IPS-NIHi7 (cell line): ENCODE results near the gene PPM1D.
A peak's percentile ranks its signal among the peaks of the same experiment; 100 is the strongest.
"Not testable (repeated sequence)": the region's sequence is repeated elsewhere in the genome, so short reads cannot be mapped to it uniquely, and the experiment has no call there.

ENCODE experiments used
- DNase-seq: peaks from one replicate; pipeline ENCODE4 v3.0.0; 2012; ENCODE audit warnings: mixed read lengths; ENCODE audit errors: extremely low spot score

PPM1D gene

DNA sequence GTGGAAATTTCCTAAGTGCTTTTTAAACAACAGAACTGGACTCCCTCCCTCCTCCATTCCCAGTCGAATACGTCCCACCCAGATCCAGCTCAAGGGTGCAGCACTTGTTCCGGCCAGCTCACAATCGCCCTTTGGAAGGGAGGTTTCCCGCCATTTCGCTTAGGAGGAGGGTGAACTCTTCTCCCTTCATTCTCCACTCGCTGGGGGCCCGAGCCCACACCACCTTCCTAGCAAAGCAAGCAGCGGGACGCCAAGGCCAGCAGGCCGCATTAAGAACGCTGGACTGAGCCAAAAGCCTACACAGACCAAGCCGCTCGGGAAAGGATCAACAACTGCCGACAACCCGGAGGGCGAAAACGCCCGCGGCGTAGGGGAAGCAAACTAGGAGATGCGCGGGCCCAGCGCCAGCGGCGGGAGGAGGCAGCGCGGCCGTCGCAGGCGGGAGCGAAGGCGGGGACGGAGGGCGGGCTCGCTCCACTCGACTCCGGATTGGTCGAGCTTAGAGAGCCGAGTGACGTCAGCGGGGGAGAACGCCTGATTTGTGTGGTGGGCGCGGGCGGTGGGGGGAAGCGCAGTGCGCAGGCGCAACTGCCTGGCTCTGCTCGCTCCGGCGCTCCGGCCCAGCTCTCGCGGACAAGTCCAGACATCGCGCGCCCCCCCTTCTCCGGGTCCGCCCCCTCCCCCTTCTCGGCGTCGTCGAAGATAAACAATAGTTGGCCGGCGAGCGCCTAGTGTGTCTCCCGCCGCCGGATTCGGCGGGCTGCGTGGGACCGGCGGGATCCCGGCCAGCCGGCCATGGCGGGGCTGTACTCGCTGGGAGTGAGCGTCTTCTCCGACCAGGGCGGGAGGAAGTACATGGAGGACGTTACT lies at the start of gene PPM1D:
Gene PPM1D (plus strand): TSS at position 574 of the 870 bp plus-strand sequence. CDS start 222 bp downstream, at position 796.
- DNase-seq, result peak; percentile 100

DNA sequence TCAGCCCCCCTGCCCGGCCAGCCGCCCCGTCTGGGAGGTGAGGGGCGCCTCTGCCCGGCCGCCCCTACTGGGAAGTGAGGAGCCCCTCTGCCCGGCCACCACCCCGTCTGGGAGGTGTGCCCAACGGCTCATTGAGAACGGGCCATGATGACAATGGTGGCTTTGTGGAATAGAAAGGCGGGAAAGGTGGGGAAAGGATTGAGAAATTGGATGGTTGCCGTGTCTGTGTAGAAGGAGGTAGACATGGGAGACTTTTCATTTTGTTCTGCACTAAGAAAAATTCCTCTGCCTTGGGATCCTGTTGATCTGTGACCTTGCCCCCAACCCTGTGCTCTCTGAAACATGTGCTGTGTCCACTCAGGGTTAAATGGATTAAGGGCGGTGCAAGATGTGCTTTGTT lies 47.7 kb upstream of the PPM1D start:
- not testable (repeated sequence) for DNase-seq

DNA sequence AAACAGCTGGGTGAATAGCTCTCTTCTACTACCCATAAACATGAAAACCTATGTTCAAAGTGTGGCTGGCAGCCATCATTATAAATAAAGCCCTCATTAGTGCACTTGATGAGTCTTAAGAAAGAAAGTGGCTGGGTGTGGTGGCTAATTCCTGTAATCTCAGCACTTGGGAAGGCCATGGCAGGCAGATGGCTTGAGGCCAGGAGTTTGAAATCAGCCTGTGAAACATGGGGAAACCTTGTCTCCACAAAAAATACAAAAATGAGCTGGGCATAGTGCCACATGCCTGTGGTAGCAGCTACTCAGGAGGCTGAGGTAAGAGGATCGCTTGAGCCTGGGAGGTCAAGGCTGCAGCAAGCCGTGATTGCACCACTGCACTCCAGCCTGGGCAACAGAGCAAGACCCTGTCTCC lies 45.6 kb upstream of the PPM1D start:
- DNase-seq, result no peak

DNA sequence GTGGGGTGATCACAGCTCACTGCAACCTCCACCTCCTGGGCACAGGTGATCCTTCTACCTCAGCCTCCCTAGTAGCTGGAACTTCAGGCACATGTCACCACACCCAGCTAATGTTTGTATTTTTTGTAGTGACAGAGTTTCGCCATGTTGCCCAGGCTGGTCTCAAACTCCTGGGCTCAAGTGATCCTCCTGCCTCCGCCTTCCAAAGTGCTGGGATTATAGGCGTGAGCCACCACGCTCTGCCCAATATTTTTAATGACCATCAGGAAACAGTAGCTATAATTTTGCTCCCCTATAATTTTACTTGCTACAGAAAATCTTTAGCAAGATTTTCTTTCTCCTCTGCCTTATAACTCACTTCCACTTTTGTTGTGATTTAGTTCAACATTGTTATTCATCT lies 44.2 kb upstream of the PPM1D start:
- DNase-seq, result no peak

DNA sequence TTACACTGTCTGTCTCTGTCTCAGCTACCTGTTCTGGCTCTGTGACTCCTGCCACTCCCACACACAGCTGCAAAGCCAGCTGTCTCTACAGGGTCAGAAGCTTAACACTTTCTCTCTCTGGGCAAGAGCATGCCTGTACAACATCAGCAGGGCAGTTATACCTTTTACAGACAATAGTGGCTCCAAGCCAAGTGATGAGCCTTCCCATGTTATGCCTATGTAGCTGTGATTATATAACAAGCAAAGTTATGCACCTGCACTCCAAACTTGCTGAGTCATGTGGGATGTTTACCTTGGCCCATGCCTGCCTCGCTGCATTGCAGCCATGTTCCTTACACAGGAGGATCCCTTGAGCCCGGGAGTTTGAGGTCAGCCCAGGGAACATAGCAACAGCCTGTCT lies 42.2 kb upstream of the PPM1D start:
- no peak for DNase-seq

DNA sequence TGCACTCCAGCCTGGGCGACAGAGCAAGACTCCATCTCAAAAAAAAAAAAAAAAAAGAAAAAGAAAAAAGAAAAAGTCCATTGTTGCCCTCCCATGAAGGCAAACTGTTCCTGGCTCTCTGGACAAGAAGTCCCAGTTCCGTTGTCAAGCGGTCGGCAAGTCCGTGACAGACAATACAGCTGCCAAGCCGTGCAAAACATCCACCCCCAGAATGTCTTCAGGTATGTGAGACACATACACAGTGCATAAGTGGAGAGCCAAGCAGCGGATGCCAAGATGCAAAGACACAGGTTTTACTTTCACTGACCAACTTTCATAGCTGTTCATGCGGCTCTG lies 40.4 kb upstream of the PPM1D start:
- no peak for DNase-seq

DNA sequence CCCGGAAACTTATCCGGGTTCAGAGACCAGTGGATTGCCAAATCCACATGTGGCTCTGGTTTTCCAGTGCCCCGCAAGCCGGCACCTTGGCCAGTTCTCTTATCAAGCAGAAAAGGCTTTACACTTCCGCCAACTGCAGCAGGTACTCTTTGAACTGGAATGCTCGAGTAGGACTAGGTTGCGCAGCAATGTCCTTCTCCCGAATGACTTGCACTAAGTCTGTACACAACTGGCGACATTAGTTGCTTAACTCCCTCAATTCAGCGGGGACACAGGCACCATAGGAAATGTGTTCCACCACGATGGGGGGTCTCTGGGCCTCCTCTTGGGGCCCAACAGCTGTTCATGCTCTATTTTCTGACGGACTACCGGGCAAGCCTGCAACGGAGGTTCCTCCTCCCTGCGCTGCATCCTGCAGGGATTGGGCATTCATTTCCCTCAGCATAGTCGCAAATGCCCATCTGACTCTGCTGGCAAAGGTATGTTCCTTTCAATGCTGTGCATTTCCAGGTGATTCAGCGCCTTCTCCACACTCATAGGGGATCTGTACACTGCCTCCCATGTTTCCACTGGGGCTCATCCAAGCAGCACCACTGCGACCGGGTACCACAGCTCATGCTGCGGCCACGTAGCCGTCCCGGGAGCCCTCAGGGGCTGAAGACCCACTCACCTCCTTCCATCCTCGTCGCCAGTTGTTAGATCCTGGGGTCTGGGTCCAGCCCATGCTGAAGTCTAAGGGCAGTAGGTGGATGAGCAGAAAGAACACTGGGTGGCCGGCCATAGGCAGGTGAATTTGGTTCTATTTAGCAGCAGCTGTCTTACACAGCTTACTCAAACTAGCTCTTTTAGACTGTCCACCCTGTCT lies 39.8 kb upstream of the PPM1D start:
- no peak for DNase-seq

DNA sequence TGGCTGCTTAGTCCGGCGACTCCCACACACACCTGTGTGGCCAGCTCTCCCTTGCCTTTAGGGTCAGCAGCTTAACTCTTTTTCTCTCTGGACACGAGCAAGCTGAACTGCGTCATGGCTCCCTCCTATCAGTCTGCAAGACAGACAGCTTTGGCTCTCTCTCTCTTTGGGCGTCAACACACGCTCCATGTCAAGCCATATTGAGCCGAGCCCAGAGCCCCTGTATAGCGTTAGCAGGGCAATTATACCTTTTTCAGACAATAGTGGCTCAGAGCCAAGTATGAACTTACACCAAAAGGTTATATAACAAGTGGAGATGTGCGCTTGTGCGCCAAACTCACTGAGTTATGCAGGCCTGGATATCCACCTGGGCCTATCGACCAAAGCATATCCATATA lies 39.1 kb upstream of the PPM1D start:
- no peak for DNase-seq

DNA sequence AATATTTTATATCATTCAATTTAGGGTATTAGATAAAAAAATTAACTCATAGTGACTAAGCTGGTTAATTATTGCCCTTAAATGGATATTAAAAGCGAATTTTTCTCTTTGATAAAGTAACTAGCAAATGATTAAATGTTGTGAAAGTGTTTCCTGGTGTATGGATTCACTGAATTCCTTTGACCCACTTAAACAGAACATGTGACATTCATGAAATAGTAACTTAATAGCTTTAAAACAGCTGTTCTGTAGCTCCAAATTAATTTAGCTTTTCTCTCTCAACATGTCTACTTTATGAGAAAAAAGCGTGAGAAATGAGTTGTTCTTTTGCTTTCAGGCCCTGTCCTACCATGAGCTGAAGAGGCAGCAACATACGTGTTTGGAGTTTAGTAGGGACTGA lies 37.6 kb upstream of the PPM1D start:
- DNase-seq, result no peak

DNA sequence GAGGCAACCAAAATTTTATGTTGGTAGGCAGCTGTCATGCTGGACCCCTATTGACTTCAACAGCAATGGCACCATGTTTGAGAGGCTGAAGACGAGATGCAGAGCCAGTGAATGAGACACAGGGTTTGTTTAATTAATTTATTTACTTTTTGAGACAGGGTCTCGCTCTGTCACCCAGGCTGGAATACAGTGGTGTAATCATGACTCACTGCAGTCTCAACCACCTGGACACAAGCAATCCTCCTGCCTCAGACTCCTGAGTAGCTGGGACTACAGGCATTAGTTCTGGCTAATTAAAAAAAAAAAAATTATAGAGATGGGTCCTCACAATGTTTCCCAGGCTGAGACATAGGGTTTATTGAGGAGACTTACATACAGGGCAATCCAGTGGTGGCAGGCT lies 36.2 kb upstream of the PPM1D start:
- DNase-seq, result no peak

DNA sequence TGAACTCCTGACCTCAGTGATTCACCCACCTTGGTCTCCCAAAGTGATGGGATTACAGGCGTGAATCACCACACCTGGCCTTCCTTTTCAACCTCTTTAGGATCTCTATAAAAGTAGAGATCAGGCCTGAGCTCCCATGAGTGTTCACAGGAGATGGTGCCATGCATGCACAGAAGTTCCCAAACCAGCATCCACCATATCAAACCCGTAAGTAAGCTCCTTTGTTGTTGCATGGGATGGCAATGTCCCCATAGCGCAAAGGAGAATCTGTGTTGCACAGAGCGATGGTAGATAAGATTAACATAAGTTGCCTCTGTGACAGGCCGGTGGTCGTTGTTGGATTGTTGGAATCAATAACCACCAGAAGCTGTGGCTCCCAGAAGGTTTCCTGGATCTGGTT lies 34.8 kb upstream of the PPM1D start:
- no peak for DNase-seq

DNA sequence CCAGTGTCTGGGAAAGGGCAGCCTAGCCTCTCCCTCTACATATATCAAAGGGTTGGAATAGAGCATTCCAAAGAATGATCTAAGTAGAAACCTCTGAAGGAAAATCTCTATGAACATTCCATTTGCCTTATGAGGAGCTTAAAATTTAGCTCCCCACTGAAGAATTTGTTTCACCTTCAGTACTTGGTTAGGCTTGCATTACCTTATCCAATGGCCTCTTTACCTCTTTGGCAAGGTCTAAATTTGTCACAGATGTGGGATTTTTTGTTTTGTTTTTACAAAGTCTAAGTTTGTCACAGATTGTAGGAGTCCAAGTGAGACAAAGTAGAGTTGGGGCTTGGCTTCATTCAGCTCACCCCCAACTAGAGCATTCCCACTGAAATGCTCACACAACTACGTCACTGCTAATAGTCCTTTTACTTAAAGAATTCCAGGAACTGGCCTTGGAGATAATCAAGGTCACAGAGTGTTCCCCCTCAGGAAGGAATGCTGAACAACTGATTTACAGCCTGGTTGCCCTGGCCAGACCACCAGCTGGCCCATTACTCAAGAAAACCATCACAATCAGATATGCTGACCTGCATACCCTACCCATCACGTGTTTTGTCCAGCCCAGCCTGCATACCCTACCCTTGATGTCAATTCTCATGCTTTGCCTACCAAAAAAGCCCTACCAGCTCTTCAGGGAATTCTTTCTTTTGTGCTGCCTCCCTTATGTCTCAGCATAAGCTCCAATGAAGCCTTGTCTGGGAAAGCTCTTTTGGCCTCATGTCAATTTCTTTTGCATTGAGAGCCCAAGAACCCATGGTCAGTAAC lies 26.5 kb upstream of the PPM1D start:
- no peak for DNase-seq

DNA sequence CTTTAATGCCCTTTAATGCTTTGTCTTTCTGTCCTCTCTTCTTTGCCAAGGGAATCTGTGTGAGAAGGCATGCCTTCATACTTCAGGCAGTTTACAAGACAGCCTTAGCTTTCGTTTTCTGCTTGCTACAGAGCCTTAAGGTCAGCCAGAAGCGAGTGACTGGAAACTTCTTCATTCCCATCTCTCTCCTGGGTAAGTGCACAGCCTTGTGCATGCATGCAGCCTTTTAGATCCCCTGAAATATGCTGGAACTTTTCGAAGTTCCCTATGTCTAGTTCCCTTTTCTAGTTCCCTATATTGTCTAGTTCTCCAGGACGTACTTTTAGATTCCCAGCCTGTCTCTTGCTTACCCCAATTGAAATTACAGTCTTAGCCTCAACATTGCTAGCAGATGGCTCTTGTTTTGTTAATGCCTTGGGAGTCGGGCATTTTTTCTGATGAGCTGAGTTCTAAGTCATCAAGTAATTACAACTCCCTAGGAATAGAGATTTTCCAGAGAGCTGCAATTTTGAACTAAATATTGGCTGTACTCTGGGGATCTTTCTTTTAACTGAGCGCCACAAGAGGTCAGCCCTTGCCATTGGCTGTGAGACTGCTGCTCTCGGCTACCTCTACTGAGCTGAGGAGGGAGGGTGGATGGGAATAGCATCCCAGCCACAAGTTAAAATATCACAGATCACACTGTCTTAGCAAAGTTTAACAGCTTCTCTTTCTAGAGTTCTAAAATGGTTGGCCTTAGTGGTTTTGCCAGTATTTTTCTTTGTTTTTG lies 22.7 kb upstream of the PPM1D start:
- peak; percentile 41 for DNase-seq

DNA sequence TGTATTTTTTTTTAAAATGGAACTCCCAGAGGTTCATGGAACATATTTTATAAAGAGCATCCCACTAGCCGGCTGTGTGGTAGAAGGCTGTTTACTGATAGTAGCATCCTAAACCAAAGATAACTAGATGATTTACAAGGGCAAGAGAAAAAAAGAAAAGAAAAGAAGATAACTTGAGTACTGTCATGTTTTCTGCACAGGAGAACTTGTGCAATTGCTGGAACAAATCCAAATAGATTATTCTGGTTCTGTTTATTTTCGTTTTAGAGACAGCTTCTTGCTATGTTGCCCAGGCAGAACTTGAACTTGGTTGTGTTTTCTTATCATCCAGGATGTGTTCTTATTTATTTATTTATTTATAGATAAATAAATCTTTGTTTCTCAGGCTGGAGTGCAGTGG lies 20.9 kb upstream of the PPM1D start:
- no peak for DNase-seq

DNA sequence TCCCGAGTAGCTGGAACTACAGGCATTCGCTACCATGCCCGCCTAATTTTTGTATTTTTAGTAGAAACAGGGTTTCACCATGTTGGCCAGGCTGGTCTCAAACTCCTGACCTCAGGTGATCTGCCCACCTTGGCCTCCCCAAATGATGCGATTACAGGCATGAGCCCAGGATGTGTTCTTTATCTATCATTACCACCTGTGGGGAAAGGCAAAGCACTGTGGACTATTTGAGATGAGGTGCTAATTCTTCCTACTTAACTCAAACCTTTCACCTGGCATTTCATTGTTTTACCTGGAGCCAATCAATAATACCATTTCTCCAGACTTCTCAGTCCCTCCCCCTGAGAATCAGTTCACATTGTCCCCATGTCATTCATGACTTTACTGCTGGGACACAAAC lies 20.4 kb upstream of the PPM1D start:
- DNase-seq, result no peak

DNA sequence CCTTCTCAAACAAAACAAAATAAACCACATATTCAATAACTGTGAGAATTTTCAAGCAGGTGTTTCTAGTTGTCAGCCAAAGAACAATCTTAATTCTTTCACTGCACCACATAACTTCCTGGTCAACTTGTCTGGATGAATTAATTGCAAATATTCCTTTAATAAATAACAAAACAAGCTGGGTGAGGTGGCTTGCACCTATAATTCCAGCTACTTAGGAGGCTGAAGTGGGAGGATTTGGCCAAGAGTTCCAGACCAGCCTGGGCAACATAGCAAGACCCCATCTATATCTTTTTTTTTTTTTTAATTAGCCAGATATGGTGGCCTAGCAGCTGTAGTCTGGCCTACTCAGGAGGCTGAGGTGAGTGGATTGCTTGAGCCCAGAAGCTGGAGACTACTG lies 17.0 kb upstream of the PPM1D start:
- DNase-seq, result no peak

DNA sequence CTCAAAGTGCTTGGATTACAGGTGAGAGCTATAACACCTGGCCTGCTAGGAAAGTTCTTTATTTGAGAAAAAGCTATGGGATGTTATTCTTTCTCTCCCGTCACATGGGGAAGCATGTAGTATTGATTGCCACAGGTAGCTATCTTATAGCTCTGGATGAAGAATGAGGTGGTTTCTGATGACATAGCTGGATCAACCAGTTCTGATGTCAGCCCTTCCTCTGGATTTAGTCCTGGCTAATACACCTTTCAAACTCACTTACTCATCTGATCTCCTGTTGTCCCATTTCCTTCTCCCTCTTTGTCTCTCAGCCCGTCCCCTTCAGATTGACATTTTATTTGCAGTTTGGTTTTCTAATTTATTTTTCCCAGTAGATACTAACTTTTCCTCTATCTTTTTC lies 14.1 kb upstream of the PPM1D start:
- DNase-seq, result no peak

DNA sequence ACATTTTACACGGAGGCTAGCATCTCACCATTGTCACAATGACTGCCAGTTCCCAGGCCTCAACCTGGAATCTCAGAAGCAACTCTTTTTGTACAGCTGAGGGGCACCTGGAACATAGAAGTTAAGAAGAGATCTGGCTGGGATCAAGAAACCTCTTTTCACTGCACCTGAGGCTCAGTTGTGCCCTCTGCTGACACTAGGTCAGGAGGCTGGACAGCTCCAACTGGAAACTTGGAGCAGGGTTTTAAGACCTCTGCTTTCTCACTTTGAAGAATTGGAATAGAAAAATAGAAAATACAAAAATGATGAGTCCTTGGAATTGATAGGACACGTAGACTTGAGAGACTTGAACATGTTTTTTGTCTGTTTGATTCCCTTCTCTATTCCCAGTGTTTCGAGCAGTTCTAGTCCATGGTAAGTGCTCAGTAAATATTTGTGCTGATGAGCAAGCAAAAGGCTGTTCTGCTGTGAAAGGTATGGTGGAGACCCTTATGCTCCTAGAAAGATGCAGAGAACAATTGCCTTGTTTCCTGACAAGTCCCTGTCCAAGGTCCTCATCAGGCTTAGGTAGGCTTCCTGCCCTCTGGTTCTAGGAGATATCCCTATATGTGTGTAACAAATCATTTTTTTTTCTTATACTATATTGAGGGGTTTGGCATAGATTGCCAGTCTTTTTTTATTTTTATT lies 13.6 kb upstream of the PPM1D start:
- DNase-seq, result peak; percentile 45

DNA sequence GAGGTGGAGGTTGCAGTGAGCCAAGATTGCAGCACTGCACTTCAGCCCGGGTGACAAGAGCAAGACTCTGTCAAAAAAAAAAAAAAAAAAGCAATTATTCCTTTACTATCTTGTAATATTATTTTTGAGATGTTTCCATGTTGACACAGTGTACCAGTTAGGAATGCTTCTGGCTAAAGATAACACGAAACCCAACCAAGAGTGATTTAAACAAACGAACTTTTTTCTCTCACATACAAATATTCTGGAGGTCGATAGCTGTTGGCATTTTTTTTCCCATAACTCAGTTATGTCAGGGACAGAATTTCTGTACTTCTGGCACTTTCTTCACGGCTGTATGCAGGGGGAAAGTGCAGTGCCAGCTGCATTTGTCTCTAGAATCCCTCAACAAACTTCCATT lies 9.9 kb upstream of the PPM1D start:
- DNase-seq, result no peak

DNA sequence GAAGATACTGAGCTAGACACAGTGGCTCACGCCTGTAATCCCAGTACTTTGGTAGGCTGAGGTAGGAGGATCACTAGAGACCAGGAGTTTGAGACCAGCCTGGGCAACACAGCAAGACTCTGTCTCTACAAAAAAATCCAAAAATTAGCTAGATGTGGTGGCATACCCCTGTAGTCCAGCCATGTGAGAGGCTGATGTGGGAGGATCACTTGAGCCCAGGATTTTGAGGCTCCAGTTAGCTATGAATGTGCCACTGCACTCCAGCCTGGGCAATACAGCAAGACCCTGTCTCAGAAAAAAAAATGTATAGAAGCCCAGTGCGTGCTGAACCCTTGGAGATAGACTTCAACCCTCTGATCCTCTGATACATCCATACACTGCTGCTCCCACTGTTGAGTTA lies 7.2 kb upstream of the PPM1D start:
- no peak for DNase-seq
